Rectal smooth muscle tissue (tissue), 1 donor: ENCODE results near the gene SHLD1.

Experiments used
- H3K27ac ChIP-seq: one replicate; pipeline ENCODE4 v1.7.0; 2013; ENCODE audit warnings: low read depth, low read length, inconsistent platforms
- H3K27me3 ChIP-seq: one replicate; pipeline ENCODE4 v1.7.0; 2013; ENCODE audit warnings: low read length; ENCODE audit not compliant: control insufficient read depth, insufficient read depth
- H3K36me3 ChIP-seq: one replicate; pipeline ENCODE4 v1.7.0; 2013; ENCODE audit warnings: low read length; ENCODE audit not compliant: control insufficient read depth, insufficient read depth
- H3K4me1 ChIP-seq: one replicate; pipeline ENCODE4 v1.7.0; 2013; ENCODE audit warnings: low read length; ENCODE audit not compliant: control insufficient read depth, insufficient read depth
- H3K4me3 ChIP-seq: one replicate; pipeline ENCODE4 v1.7.0; 2013; ENCODE audit warnings: low read length
- H3K9ac ChIP-seq: one replicate; pipeline ENCODE4 v1.7.0; 2013; ENCODE audit warnings: low read length

SHLD1 gene

GRCh38 chr20:5811746-5812145 is 61.5 kb downstream of the SHLD1 start:
- H3K4me1 ChIP-seq, result no peaks in the 10 kb centered on the region

GRCh38 chr20:5818346-5818681 is 68.1 kb downstream of the SHLD1 start:
- H3K27me3 ChIP-seq, result no peaks in the 10 kb centered on the region
- H3K4me1 ChIP-seq, result no peaks in the 10 kb centered on the region
- no peak overlapping the region for H3K9ac ChIP-seq
- H3K36me3 ChIP-seq, result no peaks in the 10 kb centered on the region
- no peak overlapping the region for H3K27ac ChIP-seq
- no peak overlapping the region for H3K4me3 ChIP-seq

More at GRCh38 chr20:5811746-5812145, 61.5 kb downstream of the SHLD1 start:
- Histone ChIP-seq H3K27ac (no peak overlapping the region), H3K27me3 (no peaks in the 10 kb centered on the region), H3K4me3 (no peak overlapping the region), H3K9ac (no peak overlapping the region), H3K36me3 (no peaks in the 10 kb centered on the region)

GRCh38 chr20:5820738-5821137 is 70.5 kb downstream of the SHLD1 start:
- no peak overlapping the region for H3K27ac ChIP-seq
- H3K4me1 ChIP-seq, result no peaks in the 10 kb centered on the region
- H3K27me3 ChIP-seq, result no peaks in the 10 kb centered on the region
- no peak overlapping the region for H3K4me3 ChIP-seq
- no peak overlapping the region for H3K9ac ChIP-seq
- no peaks in the 10 kb centered on the region for H3K36me3 ChIP-seq

GRCh38 chr20:5821627-5822215 is 71.5 kb downstream of the SHLD1 start:
- no peak overlapping the region for H3K4me3 ChIP-seq
- no peaks in the 10 kb centered on the region for H3K4me1 ChIP-seq
- no peak overlapping the region for H3K9ac ChIP-seq
- H3K27ac ChIP-seq, result no peak overlapping the region
- no peaks in the 10 kb centered on the region for H3K27me3 ChIP-seq
- no peaks in the 10 kb centered on the region for H3K36me3 ChIP-seq

- Histone ChIP-seq H3K36me3 (no peaks in the 10 kb centered on the region), H3K4me3 (no peak overlapping the region), H3K4me1 (no peaks in the 10 kb centered on the region), H3K9ac (no peak overlapping the region), H3K27me3 (no peaks in the 10 kb centered on the region), H3K27ac (no peak overlapping the region)
Measured at GRCh38 chr20:5822569-5822968, 72.4 kb downstream of the SHLD1 start.

- Histone ChIP-seq H3K27me3 (no peaks in the 10 kb centered on the region), H3K36me3 (no peaks in the 10 kb centered on the region), H3K4me1 (no peaks in the 10 kb centered on the region), H3K4me3 (no peak overlapping the region), H3K9ac (no peak overlapping the region), H3K27ac (no peak overlapping the region)
Measured at GRCh38 chr20:5825130-5825719, 75.0 kb downstream of the SHLD1 start.

- Histone ChIP-seq H3K27ac (no peak overlapping the region), H3K36me3 (no peaks in the 10 kb centered on the region), H3K4me3 (no peak overlapping the region), H3K27me3 (no peaks in the 10 kb centered on the region), H3K9ac (no peak overlapping the region), H3K4me1 (no peaks in the 10 kb centered on the region)
Measured at GRCh38 chr20:5827098-5827853, 77.1 kb downstream of the SHLD1 start.

GRCh38 chr20:5827861-5828260 is 77.7 kb downstream of the SHLD1 start:
- H3K9ac ChIP-seq, result no peak overlapping the region
- H3K4me1 ChIP-seq, result no peaks in the 10 kb centered on the region
- no peaks in the 10 kb centered on the region for H3K27me3 ChIP-seq
- H3K36me3 ChIP-seq, result no peaks in the 10 kb centered on the region
- H3K4me3 ChIP-seq, result no peak overlapping the region
- H3K27ac ChIP-seq, result no peak overlapping the region

- no peak overlapping the region for H3K9ac ChIP-seq
Measured at GRCh38 chr20:5829241-5829809, 79.1 kb downstream of the SHLD1 start.

GRCh38 chr20:5831539-5832237 is 81.5 kb downstream of the SHLD1 start:
- Histone ChIP-seq H3K36me3 (no peaks in the 10 kb centered on the region), H3K4me3 (no peak overlapping the region), H3K9ac (no peak overlapping the region), H3K27me3 (no peaks in the 10 kb centered on the region), H3K27ac (no peak overlapping the region), H3K4me1 (no peaks in the 10 kb centered on the region)

More at GRCh38 chr20:5829241-5829809, 79.1 kb downstream of the SHLD1 start:
- Histone ChIP-seq H3K27me3 (no peaks in the 10 kb centered on the region), H3K4me1 (no peaks in the 10 kb centered on the region), H3K36me3 (no peaks in the 10 kb centered on the region), H3K4me3 (no peak overlapping the region), H3K27ac (no peak overlapping the region)

- Histone ChIP-seq H3K27me3 (no peaks in the 10 kb centered on the region), H3K9ac (no peak overlapping the region), H3K4me1 (no peaks in the 10 kb centered on the region), H3K36me3 (no peaks in the 10 kb centered on the region), H3K4me3 (no peak overlapping the region), H3K27ac (no peak overlapping the region)
Measured at GRCh38 chr20:5833309-5833941, 83.2 kb downstream of the SHLD1 start.

- no peak overlapping the region for H3K4me3 ChIP-seq
Measured at GRCh38 chr20:5834436-5835005, 84.3 kb downstream of the SHLD1 start.

More at GRCh38 chr20:5834436-5835005, 84.3 kb downstream of the SHLD1 start:
- Histone ChIP-seq H3K27me3 (no peaks in the 10 kb centered on the region), H3K36me3 (no peaks in the 10 kb centered on the region), H3K27ac (no peak overlapping the region), H3K4me1 (no peaks in the 10 kb centered on the region), H3K9ac (no peak overlapping the region)
